Endothelial cell of umbilical vein (primary cell): Measurements from ENCODE around the gene PLOD1. TPM values are rescaled to one million over a fixed set of nuclear protein-coding genes. Genes with fewer than 3 reads are reported as not detected.
A peak's percentile ranks its signal among the peaks of the same experiment; 100 is the strongest.
"Not testable (repeated sequence)": the region's sequence is repeated elsewhere in the genome, so short reads cannot be mapped to it uniquely, and the experiment has no call there.

ENCODE experiments used
- BruUV-seq: library from RNA; stranded (reverse); fragments of 400-500 nt; replicated peaks from 2 replicates; lab custom pipeline; 2021; lab: Mats Ljungman, UMichigan
- CTCF ChIA-PET: fragments of 300-600, 350-600 bp; sonication (Branson Sonifier 250); formaldehyde crosslinking; loops from one replicate; lab custom pipeline; 2021; ENCODE audit warnings: antibody characterized with exemption, inconsistent platforms; lab: Charles Lee
- POLR2A ChIA-PET: fragments of 300-600, 350-600 bp; sonication (Branson Sonifier 250); formaldehyde crosslinking; loops from one replicate; lab custom pipeline; 2021; ENCODE audit warnings: antibody characterized with exemption, inconsistent platforms; lab: Charles Lee
- DNase-seq: peaks from one replicate; pipeline ENCODE4 v3.0.0-alpha.2; 2011; ENCODE audit warnings: low read depth, low spot score
- FAIRE-seq: peaks from 2 replicates; lab custom pipeline; 2011; peaks lifted over from hg19 to GRCh38; lab: Jason Lieb, UNC
- H2AFZ ChIP-seq: 2 replicates; pipeline ENCODE4 v1.6.0; 2012; ENCODE audit warnings: low read depth, low read length, control low read depth, inconsistent platforms
- H3K27ac ChIP-seq: 2 replicates; pipeline ENCODE4 v1.5.1; 2011; ENCODE audit warnings: low read depth, mild to moderate bottlenecking, control low read depth, low read length, moderate library complexity; ENCODE audit not compliant: insufficient read depth
- H3K27me3 ChIP-seq, 2 experiments: 2 replicates each; pipeline versions ENCODE4 v1.6.0 to v1.6.1; 2011; ENCODE audit warnings: low read length in 2 of 2, mixed read lengths in 1 of 2; ENCODE audit not compliant: control insufficient read depth in 2 of 2, insufficient read depth in 2 of 2
- H3K36me3 ChIP-seq, 2 experiments: 2 replicates in 1 of 2; 3 replicates in 1 of 2; pipeline ENCODE4 v1.5.1; 2011; ENCODE audit warnings: low read length in 2 of 2, mild to moderate bottlenecking in 1 of 2, moderate library complexity in 1 of 2; ENCODE audit not compliant: control insufficient read depth in 2 of 2, insufficient read depth in 2 of 2; ENCODE audit errors: extremely low read depth in 1 of 2
- H3K4me1 ChIP-seq: 3 replicates; pipeline ENCODE4 v1.5.1; 2011; ENCODE audit warnings: mild to moderate bottlenecking, low read length; ENCODE audit not compliant: control insufficient read depth, insufficient read depth; ENCODE audit errors: extremely low read depth
- H3K4me2 ChIP-seq: 2 replicates; pipeline ENCODE4 v1.6.1; 2011; ENCODE audit warnings: low read length, control low read depth, mixed read lengths; ENCODE audit not compliant: insufficient read depth
- H3K4me3 ChIP-seq, 3 experiments: fragments of 200-600 bp in 1 of 3; sonication (generic), shearing (Covaris generic) in 1 of 3; replicated peaks in 1 of 3; 2 replicates each; pipeline ENCODE4 v1.5.1; 2011 to 2016; ENCODE audit warnings: control low read depth in 3 of 3, low read length in 3 of 3, mild to moderate bottlenecking in 2 of 3, inconsistent platforms in 1 of 3, low read depth in 1 of 3, moderate library complexity in 1 of 3; ENCODE audit not compliant: insufficient read depth in 1 of 3
- H3K79me2 ChIP-seq: 2 replicates; pipeline ENCODE4 v1.6.0; 2012; ENCODE audit warnings: low read length, inconsistent platforms; ENCODE audit not compliant: control insufficient read depth, insufficient read depth
- H3K9ac ChIP-seq: replicated peaks from 2 replicates; pipeline ENCODE3; 2011; ENCODE audit warnings: low read length, control low read depth; ENCODE audit not compliant: insufficient read depth; ENCODE audit errors: extremely low read depth
- H3K9me1 ChIP-seq: replicated peaks from 3 replicates; pipeline ENCODE4 v1.6.0; 2011; ENCODE audit warnings: mild to moderate bottlenecking, low read length; ENCODE audit not compliant: control insufficient read depth, insufficient read depth; ENCODE audit errors: extremely low read depth
- H3K9me3 ChIP-seq: replicated peaks from 2 replicates; pipeline ENCODE4 v1.5.1; 2012; ENCODE audit warnings: low read length, inconsistent platforms; ENCODE audit not compliant: control insufficient read depth, insufficient read depth
- H4K20me1 ChIP-seq: replicated peaks from 2 replicates; pipeline ENCODE3; 2011; ENCODE audit warnings: mild to moderate bottlenecking, low read length; ENCODE audit not compliant: control insufficient read depth, insufficient read depth; ENCODE audit errors: extremely low read depth
- EZH2 ChIP-seq: IDR thresholded peaks from 2 replicates; pipeline ENCODE4 v1.6.1; 2012; ENCODE audit warnings: borderline replicate concordance, low read depth, mild to moderate bottlenecking, moderate library complexity, low read length, inconsistent platforms; ENCODE audit not compliant: severe bottlenecking
- FOS ChIP-seq: IDR thresholded peaks from 2 replicates; pipeline ENCODE4 v1.6.1; 2011; ENCODE audit warnings: mild to moderate bottlenecking, low read length, moderate library complexity, borderline replicate concordance; ENCODE audit not compliant: insufficient read depth
- GATA2 ChIP-seq: IDR thresholded peaks from 2 replicates; pipeline ENCODE4 v1.7.0; 2011; ENCODE audit warnings: low read depth, mild to moderate bottlenecking, moderate library complexity, mixed read lengths, low read length; ENCODE audit not compliant: insufficient read length, insufficient read depth
- JUN ChIP-seq: IDR thresholded peaks from 2 replicates; pipeline ENCODE4 v1.6.1; 2011; ENCODE audit warnings: borderline replicate concordance, low read depth; ENCODE audit not compliant: insufficient read length, insufficient read depth
- MYC ChIP-seq: IDR thresholded peaks from one replicate; pipeline ENCODE4 v1.6.1; 2011; ENCODE audit warnings: mild to moderate bottlenecking, low read depth, low read length
- POLR2A ChIP-seq: IDR thresholded peaks from 2 replicates; pipeline ENCODE4 v1.6.1; 2012; ENCODE audit warnings: low read depth, mild to moderate bottlenecking, control low read depth, low read length
- POLR2AphosphoS5 ChIP-seq: IDR thresholded peaks from 2 replicates; pipeline ENCODE4 v1.6.1; 2012; ENCODE audit warnings: low read depth, mild to moderate bottlenecking, control low read depth, low read length, moderate library complexity; ENCODE audit not compliant: insufficient read depth
- dilution Hi-C: fragments of 300-500 bp; cut with MboI; formaldehyde crosslinking; loops from one replicate; pipeline ENCODE4 v1.15.0; 2019; ENCODE audit warnings: low sequenced_read_pairs; ENCODE audit not compliant: extremely low pct_ligation_motif_present
- intact Hi-C: fragments of 100-400 bp; cut with micrococcal nuclease; formaldehyde crosslinking; loops from one replicate; pipeline ENCODE4 v1.10.0; 2022
- polyA plus RNA-seq, 4 experiments: library from polyadenylated mRNA; depleted of rRNA in 3 of 4; stranded (reverse) in 3 of 4; unstranded in 1 of 4; fragments of >200 nt; gene quantifications; 2 replicates each; pipeline versions ENCODE4 v1.2.1 to v1.2.3, GENCODE V29; 2011 to 2012; ENCODE audit warnings: missing spikeins in 1 of 4
- total RNA-seq: library from RNA; stranded (reverse); gene quantifications from 2 replicates; pipeline ENCODE4 v1.2.3, GENCODE V29; 2021
- TF ChIP-seq, protein P1 (sequence below): IDR thresholded peaks from 2 replicates; pipeline ENCODE4 v1.6.1; 2011; ENCODE audit not compliant: insufficient read depth, insufficient read length
- TF ChIP-seq, protein P2 (sequence below), 2 donors: IDR thresholded peaks; 1 replicate in 1 of 2; 2 replicates in 1 of 2; pipeline ENCODE4 v1.5.1; 2011; ENCODE audit warnings: low read length in 2 of 2, mild to moderate bottlenecking in 2 of 2, moderate library complexity in 2 of 2, control low read depth in 1 of 2, inconsistent platforms in 1 of 2, low read depth in 1 of 2; ENCODE audit not compliant: insufficient read depth in 1 of 2; ENCODE audit errors: extremely low read depth in 1 of 2

The PLOD1 gene
- total and polyA plus RNA-seq, 2 donors (not counting 3 experiments of a cell fraction or from before 2014, with no cell fraction given): 260 to 412 TPM

DNA sequence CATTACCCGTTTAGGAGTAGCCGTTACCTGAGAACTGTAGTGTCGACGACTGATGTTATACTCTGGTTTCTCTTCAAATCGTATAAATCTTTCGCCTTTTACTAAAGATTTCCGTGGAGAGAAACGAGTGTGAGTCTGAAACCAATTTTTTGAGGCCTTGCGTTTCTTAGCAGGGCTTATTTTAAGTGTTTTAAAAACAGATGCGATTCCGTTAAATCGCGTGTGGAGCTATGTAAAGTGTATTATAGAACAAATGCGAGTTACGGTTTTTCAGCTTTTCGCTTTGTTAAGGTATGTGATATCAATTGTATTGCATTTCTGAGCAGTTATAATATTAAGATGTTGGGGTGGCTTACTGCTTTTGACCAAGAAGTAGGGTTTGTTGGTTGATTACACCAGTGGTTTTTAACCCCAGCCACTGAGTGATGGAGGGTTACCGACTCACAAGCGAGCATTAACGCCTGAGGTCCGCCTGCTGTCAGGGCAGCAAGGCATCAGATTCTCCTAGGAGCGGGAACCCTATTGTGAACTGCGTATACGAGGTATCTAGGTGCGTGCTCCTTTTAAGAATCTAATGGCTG lies 26.3 kb upstream of the PLOD1 start:
- no peaks in the 10 kb centered on the region for H3K9me1 ChIP-seq
- intact Hi-C loops (loop anchor here (1.0 to 2.0 kb wide), 4 partner anchors 59 to 111 kb away; partner anchors contain the start of genes CLCN6 and MFN2), dilution Hi-C loops (no loop called here)
- FAIRE-seq (no peak), DNase-seq (peak; percentile 93)
- ChIA-PET CTCF (interaction anchor here (0.6 to 2.5 kb wide), 13 partner anchors 9 to 871 kb away, joined by 3 to 20 read pairs (median 4); partner anchors contain the start of gene MFN2), POLR2A (interaction anchor here (0.6 to 4.3 kb wide), 44 partner anchors 9 to 278 kb away, joined by 3 to 100 read pairs (median 5); partner anchors contain the start of genes AGTRAP, CLCN6, FBXO2 and FBXO44)
- H3K27ac ChIP-seq: peak overlapping the region; percentile 100
- H3K4me1 ChIP-seq: peaks cover 3% of the 10 kb centered on the region
- H3K4me2 ChIP-seq: peak overlapping the region; percentile 74
- H3K9ac ChIP-seq: peak overlapping the region; percentile 90
- H3K79me2 ChIP-seq: no peaks in the 10 kb centered on the region
- H3K36me3 ChIP-seq: no peaks in the 10 kb centered on the region
- BruUV-seq: TSS peak; percentile 100
- no peaks in the 10 kb centered on the region for H3K27me3 ChIP-seq
- TF ChIP-seq, protein P1, sequence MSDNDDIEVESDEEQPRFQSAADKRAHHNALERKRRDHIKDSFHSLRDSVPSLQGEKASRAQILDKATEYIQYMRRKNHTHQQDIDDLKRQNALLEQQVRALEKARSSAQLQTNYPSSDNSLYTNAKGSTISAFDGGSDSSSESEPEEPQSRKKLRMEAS: no peak
- TF ChIP-seq, protein P2, sequence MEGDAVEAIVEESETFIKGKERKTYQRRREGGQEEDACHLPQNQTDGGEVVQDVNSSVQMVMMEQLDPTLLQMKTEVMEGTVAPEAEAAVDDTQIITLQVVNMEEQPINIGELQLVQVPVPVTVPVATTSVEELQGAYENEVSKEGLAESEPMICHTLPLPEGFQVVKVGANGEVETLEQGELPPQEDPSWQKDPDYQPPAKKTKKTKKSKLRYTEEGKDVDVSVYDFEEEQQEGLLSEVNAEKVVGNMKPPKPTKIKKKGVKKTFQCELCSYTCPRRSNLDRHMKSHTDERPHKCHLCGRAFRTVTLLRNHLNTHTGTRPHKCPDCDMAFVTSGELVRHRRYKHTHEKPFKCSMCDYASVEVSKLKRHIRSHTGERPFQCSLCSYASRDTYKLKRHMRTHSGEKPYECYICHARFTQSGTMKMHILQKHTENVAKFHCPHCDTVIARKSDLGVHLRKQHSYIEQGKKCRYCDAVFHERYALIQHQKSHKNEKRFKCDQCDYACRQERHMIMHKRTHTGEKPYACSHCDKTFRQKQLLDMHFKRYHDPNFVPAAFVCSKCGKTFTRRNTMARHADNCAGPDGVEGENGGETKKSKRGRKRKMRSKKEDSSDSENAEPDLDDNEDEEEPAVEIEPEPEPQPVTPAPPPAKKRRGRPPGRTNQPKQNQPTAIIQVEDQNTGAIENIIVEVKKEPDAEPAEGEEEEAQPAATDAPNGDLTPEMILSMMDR (IDR thresholded peaks at IDR 0.05; ENCODE audit: extremely low read depth in 1 of 2, insufficient read depth in 1 of 2, low read depth in 1 of 2, low read length in 2 of 2): no peak
- TF ChIP-seq GATA2 (no peak), POLR2AphosphoS5 (peak; percentile 100), JUN (peak; percentile 2), POLR2A (peak; percentile 100), EZH2 (no peak), MYC (no peak), FOS (no peak)
- H3K4me3 ChIP-seq: peak overlapping the region; percentile 68 to 73 (median 70)
- no peaks in the 10 kb centered on the region for H3K9me3 ChIP-seq
- H2AFZ ChIP-seq: no peak overlapping the region
- H4K20me1 ChIP-seq: no peaks in the 10 kb centered on the region

DNA sequence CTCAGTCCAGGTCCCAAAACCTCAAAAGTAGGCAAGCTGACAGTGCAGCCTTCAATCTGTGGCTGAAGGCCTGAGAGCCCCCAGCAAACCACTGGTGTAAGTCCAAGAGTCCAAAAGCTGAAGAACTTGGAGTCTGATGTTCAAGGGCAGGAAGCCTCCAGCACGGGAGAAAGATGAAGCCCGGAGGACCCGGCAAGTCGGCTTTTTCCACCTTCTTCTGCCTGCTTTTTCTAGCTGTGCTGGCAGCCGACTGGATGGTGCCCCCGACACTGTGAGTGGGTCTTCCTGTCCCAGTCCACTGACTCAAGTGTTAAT lies 23.6 kb upstream of the PLOD1 start:
- H4K20me1 ChIP-seq, H2AFZ ChIP-seq, intact Hi-C loops, H3K27ac ChIP-seq, H3K36me3 ChIP-seq, FAIRE-seq, H3K4me1 ChIP-seq, H3K9me3 ChIP-seq, H3K4me2 ChIP-seq, BruUV-seq, dilution Hi-C loops, H3K4me3 ChIP-seq, H3K9ac ChIP-seq, H3K27me3 ChIP-seq, H3K9me1 ChIP-seq, H3K79me2 ChIP-seq, DNase-seq: not testable (repeated sequence)
- POLR2A ChIA-PET: interaction anchor here (0.6 to 4.3 kb wide), 6 partner anchors 9 to 113 kb away, joined by 3 to 46 read pairs (median 42); partner anchors contain the start of gene KIAA2013
- CTCF ChIA-PET: interaction anchor here (1.7 kb wide), 1 partner anchor 56 kb away, joined by 11 read pairs; no protein-coding TSS in a partner anchor
